Body of pancreas (tissue), 4 donors: Measurements from ENCODE around the gene CACNA1C.

Experiments
- CTCF ChIP-seq, 7 experiments: fragments of 450-650 bp in 4 of 7; fragments of 200-600 bp in 3 of 7; sonication (generic) in 3 of 7; IDR thresholded peaks; one replicate each; pipeline ENCODE4 v1.5.1; 2016 to 2019; ENCODE audit warnings: antibody characterized with exemption in 7 of 7
- POLR2A ChIP-seq, 3 donors: fragments of 450-650 bp; IDR thresholded peaks; one replicate each; pipeline ENCODE4 v1.6.1; 2016; ENCODE audit warnings: antibody characterized with exemption in 3 of 3, mild to moderate bottlenecking in 2 of 3

- no peak for TF ChIP-seq CTCF (IDR thresholded peaks at IDR 0.05)
- no peak for TF ChIP-seq POLR2A (IDR thresholded peaks at IDR 0.05)
Observed at GRCh38 chr12:2298556-2299200, 245.9 kb downstream of the CACNA1C start.
